ENCODE data around the gene GYG1.

DNA sequence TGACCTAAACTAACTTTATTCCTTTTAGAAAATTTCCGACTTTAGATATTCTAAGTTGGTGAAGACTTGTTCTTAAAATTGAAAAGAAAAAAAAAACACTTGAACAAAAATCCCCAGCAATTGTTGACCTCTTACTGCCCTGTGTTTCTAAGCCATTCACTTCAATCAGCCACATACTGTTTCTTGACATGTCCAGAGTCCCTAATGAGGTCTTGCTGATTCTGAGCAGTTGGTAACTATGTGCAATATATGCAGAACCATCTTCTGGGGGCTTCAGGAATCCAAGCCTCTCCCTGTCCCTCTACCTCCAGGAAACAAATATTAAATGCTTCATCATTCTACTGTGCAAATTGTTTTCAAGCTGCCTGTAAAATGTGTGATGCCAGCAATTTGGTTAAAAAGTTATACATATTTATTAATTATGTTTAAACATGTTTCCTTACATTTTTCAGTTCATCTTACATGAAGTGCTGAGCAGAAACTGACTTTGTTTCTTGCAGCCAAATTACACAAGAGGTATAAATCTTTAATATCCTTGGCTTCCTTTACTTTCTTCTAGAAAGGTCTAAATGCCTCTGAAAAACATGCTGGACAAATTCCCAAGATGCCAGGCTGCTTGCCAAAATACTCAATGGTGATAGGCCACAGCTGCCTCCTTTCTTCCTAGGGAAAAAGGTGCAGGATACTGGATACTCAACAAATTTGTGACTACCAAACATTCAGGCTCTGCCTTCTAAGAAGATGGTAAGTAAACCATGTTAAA lies 19.8 kb upstream of the GYG1 start:
- TF ChIP-seq, protein P1, sequence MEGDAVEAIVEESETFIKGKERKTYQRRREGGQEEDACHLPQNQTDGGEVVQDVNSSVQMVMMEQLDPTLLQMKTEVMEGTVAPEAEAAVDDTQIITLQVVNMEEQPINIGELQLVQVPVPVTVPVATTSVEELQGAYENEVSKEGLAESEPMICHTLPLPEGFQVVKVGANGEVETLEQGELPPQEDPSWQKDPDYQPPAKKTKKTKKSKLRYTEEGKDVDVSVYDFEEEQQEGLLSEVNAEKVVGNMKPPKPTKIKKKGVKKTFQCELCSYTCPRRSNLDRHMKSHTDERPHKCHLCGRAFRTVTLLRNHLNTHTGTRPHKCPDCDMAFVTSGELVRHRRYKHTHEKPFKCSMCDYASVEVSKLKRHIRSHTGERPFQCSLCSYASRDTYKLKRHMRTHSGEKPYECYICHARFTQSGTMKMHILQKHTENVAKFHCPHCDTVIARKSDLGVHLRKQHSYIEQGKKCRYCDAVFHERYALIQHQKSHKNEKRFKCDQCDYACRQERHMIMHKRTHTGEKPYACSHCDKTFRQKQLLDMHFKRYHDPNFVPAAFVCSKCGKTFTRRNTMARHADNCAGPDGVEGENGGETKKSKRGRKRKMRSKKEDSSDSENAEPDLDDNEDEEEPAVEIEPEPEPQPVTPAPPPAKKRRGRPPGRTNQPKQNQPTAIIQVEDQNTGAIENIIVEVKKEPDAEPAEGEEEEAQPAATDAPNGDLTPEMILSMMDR (IDR thresholded peaks at IDR 0.05), result no peak
- TF ChIP-seq POLR2AphosphoS5 (IDR thresholded peaks at IDR 0.05; ENCODE audit: low read depth, low read length) (no peak), SIN3A (IDR thresholded peaks at IDR 0.05; ENCODE audit: borderline replicate concordance, insufficient read depth, low read depth, low read length) (no peak), TCF7L2 (IDR thresholded peaks at IDR 0.05; ENCODE audit: low read depth, low read length) (no peak)
- TF ChIP-seq, protein P2, sequence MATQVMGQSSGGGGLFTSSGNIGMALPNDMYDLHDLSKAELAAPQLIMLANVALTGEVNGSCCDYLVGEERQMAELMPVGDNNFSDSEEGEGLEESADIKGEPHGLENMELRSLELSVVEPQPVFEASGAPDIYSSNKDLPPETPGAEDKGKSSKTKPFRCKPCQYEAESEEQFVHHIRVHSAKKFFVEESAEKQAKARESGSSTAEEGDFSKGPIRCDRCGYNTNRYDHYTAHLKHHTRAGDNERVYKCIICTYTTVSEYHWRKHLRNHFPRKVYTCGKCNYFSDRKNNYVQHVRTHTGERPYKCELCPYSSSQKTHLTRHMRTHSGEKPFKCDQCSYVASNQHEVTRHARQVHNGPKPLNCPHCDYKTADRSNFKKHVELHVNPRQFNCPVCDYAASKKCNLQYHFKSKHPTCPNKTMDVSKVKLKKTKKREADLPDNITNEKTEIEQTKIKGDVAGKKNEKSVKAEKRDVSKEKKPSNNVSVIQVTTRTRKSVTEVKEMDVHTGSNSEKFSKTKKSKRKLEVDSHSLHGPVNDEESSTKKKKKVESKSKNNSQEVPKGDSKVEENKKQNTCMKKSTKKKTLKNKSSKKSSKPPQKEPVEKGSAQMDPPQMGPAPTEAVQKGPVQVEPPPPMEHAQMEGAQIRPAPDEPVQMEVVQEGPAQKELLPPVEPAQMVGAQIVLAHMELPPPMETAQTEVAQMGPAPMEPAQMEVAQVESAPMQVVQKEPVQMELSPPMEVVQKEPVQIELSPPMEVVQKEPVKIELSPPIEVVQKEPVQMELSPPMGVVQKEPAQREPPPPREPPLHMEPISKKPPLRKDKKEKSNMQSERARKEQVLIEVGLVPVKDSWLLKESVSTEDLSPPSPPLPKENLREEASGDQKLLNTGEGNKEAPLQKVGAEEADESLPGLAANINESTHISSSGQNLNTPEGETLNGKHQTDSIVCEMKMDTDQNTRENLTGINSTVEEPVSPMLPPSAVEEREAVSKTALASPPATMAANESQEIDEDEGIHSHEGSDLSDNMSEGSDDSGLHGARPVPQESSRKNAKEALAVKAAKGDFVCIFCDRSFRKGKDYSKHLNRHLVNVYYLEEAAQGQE (IDR thresholded peaks at IDR 0.05; ENCODE audit: insufficient read depth in 1 of 2, low read depth in 2 of 2, low read length in 1 of 2), result no peak

All from Panc1 (cell line).